Bone marrow (tissue), 2 donors: ENCODE measurements around the gene NR1I2.

ENCODE experiments used
- DNase-seq, 2 donors: peaks; one replicate each; lab custom pipeline; 2025; lab: John Stamatoyannopoulos, UW

The NR1I2 gene

GRCh38 chr3:119779731-119780383 is 2.0 kb upstream of the NR1I2 start:
- DNase-seq, result no peak

GRCh38 chr3:119782460-119782859 is 559 bp downstream of the NR1I2 start:
- no peak for DNase-seq

DNA sequence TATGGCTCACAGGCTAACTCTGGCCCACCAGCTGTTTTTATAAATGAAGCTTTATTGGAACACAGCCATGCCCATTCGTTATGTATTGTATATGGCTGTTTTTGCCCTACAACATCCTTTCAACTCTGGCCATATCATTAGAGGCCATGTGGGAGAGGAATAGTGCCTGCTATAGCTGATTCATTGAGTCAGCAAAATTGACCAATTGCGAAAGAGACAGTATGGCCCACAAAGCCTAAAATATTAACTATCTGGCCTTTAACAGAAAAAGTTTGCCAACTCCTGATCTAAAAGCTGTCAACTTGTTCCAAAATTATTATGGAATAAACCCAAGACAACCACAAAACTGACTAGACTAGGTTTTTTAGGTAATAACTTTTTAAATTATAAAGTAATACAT is 1.4 kb downstream of the NR1I2 start:
- DNase-seq, result no peak

GRCh38 chr3:119783883-119784282 is 2.0 kb downstream of the NR1I2 start:
- peak in 1 of 2 donors; percentile 6 for DNase-seq

- no peak for DNase-seq
These were observed 4.5 kb downstream of the NR1I2 start for GRCh38 chr3:119786409-119786808.

DNA sequence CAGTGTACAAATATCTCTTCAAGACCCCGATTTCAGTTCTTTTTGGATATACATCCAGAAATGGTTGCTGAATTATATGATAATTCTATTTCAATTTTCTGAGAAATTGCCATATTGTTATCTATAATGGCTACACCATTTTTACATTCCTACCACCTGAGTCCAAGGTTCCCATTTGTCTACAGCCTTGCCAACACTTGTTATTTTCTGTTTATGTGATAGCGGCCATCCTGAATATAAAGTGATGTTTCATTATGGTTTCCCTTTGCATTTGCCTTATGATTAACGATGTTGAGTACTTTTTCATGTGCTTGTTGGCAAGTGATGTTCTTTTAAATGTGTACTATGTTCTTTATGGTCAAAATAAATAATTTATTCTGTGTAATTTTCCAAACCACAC is 8.5 kb downstream of the NR1I2 start:
- no peak for DNase-seq

GRCh38 chr3:119792270-119792669 is 10.4 kb downstream of the NR1I2 start:
- DNase-seq, result no peak

- DNase-seq, result no peak
These were observed 12.5 kb downstream of the NR1I2 start for GRCh38 chr3:119794401-119794800.

DNA sequence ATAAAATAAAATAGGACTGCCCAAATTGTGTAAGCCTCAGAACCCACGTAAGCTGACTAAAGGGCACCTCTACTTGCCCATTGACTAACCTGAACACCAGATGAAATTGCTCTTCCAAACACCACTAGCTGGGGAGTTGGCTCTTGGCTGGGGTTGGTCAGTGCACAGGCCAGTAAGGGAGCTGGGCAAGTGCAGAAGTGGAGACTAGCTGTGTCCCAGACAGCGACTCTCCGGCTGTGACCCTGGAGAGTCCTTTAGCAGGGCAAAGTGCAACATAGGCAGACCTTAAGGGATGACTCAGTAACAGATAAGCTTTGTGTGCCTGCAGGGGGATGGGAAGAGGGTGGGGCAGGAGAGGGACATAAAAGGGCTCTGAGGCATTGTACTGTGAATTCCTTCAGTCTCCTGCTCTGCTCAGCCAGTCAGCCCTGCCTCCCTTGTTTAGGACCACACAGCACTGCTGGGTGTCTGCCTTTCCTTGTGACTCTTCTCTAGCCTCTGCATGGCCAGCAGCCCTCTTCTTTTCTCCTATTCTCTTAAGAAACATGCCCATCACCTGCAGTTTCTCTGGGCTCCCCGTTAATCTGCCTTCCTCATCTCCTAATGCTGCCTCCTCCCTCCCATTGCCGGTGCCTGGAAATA is 13.2 kb downstream of the NR1I2 start:
- no peak for DNase-seq

DNA sequence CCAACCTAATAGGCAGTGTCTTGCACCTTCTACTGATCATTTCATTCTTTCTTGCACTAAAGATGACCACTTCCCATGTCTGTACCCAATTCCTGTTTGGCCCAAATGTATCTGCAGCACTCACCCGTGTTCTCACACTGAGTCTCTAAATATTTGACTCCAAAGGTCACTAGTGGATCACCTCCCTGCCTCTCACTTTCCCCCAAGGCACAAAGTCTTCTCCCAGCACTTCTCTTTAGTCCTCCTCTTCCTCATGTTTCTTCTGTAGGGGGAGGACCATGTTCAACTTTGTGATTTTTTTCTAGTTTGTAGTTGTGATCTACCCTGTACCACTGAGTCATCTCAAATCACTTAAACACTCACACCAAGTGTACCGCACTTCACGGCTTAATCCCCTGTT is 13.9 kb downstream of the NR1I2 start:
- no peak for DNase-seq

DNA sequence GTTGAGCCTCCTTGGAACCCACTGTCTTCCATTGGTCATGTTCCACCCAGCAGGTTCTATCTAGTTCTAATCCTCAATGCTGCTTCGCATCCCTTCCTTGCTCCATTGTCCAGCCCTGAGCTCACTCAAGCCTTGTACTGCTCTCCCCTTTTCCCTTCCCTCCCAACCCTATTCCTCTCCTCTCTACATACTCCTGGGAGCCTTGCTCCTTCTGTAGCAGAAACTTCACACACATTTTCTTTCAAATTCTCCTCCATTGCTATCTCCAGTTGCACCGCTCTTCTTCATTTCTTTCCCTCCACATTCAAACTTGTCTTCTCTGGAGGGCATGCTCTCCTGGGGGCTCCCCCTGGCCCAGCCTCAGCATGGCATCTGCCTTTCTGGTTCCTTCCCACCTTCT is 14.5 kb downstream of the NR1I2 start:
- no peak for DNase-seq

GRCh38 chr3:119796785-119797184 is 14.9 kb downstream of the NR1I2 start:
- DNase-seq, result no peak

DNA sequence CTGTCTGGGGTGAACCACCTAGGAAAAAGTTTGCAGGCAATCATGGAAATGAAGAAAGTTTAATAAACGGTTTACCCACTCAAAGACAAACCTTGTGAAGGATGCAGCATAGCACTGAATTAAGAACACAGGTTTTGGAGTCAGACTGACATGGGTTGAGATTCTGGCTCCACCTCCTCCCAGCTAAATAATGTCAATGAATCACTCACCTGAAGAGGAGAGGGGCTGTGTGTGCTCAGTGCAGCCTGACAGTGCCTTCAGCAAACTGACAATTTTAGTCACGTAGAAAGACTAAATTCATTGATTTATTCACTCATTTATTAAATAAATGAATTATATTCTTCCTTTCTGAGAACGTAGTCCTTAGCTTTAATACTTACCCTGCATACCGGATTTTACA is 18.9 kb downstream of the NR1I2 start:
- no peak for DNase-seq

- DNase-seq, result no peak
These were observed 26.3 kb downstream of the NR1I2 start for GRCh38 chr3:119808244-119808643.

DNA sequence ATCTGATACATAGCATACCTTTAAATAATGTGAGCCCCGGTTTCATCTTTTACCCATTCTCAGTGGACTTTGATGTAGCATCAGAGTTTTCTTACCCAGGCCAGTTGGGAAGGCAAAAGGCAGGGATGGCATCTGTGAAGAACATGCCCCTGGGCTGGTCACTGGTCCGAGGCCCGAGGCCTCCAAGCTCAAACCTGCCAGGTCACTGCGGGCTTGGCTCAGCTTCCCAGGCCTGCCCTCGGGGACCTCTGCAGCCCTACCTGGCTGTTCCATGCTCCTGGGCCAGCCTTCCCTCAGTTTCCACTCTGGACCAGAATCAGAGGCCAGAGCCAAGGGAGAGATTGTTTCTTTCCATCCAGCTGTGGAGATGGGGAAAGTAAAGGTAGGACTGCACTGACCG is 26.9 kb downstream of the NR1I2 start:
- no peak for DNase-seq

DNA sequence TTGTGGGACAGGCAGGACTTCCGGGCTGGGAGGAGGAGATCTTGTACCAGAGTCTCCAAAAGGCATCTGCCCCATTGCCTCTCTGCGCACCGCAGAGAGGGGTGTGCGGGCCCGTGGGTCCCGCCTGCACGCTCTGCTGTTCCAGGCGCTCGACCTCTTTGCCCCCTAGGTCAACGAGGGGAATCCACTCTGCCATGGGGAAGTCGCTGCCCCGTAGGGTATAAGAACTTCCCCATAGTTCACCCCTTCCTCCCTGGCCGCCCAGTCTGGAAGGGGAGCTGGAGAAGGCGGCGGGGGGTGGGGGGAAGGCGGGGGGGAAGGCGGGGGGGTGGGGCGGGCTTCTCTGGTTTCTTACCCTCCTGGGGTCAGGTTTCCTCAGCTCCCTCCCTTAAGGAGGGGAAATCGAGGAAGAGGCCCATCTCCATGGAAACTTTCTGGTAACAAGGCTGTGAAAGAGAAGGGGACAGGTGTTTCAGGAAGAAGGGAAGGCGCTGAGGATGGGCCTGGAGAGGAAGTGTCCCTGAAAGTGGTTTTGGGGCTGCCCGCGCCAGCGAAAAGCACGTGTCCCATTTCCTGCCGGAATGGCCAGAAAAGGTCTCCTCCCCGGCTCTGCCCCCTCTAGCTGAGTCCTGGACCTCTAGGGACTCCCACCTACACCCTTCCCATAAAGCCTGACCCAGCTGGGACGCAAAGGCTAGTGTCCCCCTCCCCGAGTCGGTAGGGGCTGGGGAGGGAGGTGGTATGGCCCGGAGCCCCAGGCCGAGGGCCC is 27.5 kb downstream of the NR1I2 start:
- no peak for DNase-seq

DNA sequence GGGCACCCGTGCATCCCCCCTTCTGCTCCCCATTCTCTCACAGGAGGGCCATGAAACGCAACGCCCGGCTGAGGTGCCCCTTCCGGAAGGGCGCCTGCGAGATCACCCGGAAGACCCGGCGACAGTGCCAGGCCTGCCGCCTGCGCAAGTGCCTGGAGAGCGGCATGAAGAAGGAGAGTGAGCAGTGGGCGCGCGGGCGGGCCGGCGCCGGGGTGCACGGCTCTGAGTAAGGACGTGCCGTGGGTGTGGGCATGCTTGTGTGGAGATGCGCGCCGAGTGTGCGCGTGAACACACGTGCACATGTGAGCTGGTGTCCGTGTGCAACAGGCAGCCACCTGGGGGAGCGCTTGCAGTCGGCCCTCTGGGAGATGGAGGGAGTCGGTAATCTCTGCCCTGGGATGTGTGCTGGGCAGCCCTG is 28.1 kb downstream of the NR1I2 start:
- DNase-seq, result peak in 1 of 2 donors; percentile 25

- DNase-seq, result no peak
These were observed 30.7 kb downstream of the NR1I2 start for GRCh38 chr3:119812491-119813058.

DNA sequence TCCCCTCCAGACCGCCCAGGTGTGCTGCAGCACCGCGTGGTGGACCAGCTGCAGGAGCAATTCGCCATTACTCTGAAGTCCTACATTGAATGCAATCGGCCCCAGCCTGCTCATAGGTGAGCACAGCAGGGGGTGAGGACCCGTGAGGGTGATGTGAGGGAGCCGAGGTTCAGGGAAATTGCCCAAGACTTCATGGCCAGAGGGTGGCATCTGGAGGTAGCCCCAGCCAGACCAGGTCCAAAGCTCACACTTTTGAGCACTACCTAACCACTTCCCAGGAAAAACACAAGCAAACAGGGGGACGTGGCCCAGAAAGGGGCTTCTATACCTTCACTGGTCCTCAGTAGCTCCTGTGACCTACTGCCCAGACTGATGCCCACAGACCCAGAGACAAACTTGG is 33.8 kb downstream of the NR1I2 start:
- no peak for DNase-seq

GRCh38 chr3:119817071-119817470 is 35.2 kb downstream of the NR1I2 start:
- no peak for DNase-seq

- DNase-seq, result no peak
These were observed 35.9 kb downstream of the NR1I2 start for GRCh38 chr3:119817583-119818363.

DNA sequence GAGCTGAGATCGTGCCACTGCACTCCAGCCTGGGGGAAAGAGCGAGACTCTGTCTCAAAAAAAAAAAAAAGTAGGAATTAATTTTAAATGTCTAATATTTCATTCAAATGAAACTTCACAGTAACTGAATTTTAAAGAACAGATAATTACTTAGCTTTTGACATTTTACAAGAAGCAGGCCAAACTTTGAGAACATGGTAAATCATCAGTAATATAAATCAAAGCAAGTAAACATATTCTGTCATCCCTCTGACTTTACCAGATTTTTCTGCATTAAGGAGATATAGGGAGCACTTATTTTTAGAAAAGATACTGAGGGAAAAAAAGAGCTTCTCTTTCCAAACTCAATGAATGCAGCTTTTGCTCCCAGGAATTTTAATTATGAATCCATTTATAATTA is 37.0 kb downstream of the NR1I2 start:
- DNase-seq, result no peak
